ENCODE results near the gene MYH7.

MYH7 gene

GRCh38 chr14:23470947-23471346, 35.5 kb upstream of the MYH7 start:
- TF ChIP-seq CTCF (IDR thresholded peaks at IDR 0.05; ENCODE audit: borderline replicate concordance, insufficient read depth, low read depth, low read length) = no peak
- no peak overlapping the region for H3K4me3 ChIP-seq (ENCODE audit: low read depth, low read length)

- peak overlapping the region; percentile 63 for H3K4me3 ChIP-seq (ENCODE audit: low read depth, low read length)
- TF ChIP-seq CTCF (IDR thresholded peaks at IDR 0.05; ENCODE audit: borderline replicate concordance, insufficient read depth, low read depth, low read length) = no peak
Observed at GRCh38 chr14:23469906-23470403, 34.5 kb upstream of the MYH7 start.

GRCh38 chr14:23469127-23469905, 33.9 kb upstream of the MYH7 start, which contains the start of gene NGDN:
Gene NGDN (plus strand): TSS chr14:23469703. CDS start chr14:23469716, 13 bp downstream.
- peak; percentile 77 for TF ChIP-seq CTCF (IDR thresholded peaks at IDR 0.05; ENCODE audit: borderline replicate concordance, insufficient read depth, low read depth, low read length)
- peak within 1 kb of the TSS; percentile 63 for H3K4me3 ChIP-seq (ENCODE audit: low read depth, low read length)

GRCh38 chr14:23468704-23469126, 33.3 kb upstream of the MYH7 start:
- H3K4me3 ChIP-seq (ENCODE audit: low read depth, low read length) = peak overlapping the region; percentile 6
- TF ChIP-seq CTCF (IDR thresholded peaks at IDR 0.05; ENCODE audit: borderline replicate concordance, insufficient read depth, low read depth, low read length) = no peak

GRCh38 chr14:23465261-23465660, 29.8 kb upstream of the MYH7 start:
- no peak overlapping the region for H3K4me3 ChIP-seq (ENCODE audit: low read depth, low read length)
- TF ChIP-seq CTCF (IDR thresholded peaks at IDR 0.05; ENCODE audit: borderline replicate concordance, insufficient read depth, low read depth, low read length) = no peak

GRCh38 chr14:23464700-23465099, 29.2 kb upstream of the MYH7 start:
- no peak overlapping the region for H3K4me3 ChIP-seq (ENCODE audit: low read depth, low read length)
- no peak for TF ChIP-seq CTCF (IDR thresholded peaks at IDR 0.05; ENCODE audit: borderline replicate concordance, insufficient read depth, low read depth, low read length)

- TF ChIP-seq CTCF (IDR thresholded peaks at IDR 0.05; ENCODE audit: borderline replicate concordance, insufficient read depth, low read depth, low read length) = no peak
- no peak overlapping the region for H3K4me3 ChIP-seq (ENCODE audit: low read depth, low read length)
Observed at GRCh38 chr14:23460960-23461359, 25.5 kb upstream of the MYH7 start.

Measured in GM12875 (cell line).